Mesendoderm (in vitro differentiated cells): Measurements from ENCODE around the gene DCUN1D2.
"Not testable (repeated sequence)": the region's sequence is repeated elsewhere in the genome, so short reads cannot be mapped to it uniquely, and the experiment has no call there.

ENCODE experiments used
- DNase-seq: peaks from one replicate; pipeline ENCODE4 v3.0.0; 2013
- H2AK5ac ChIP-seq: 2 replicates; pipeline ENCODE4 v1.6.1; 2013; ENCODE audit warnings: low read length, inconsistent platforms
- H2BK120ac ChIP-seq: 2 replicates; pipeline ENCODE4 v1.6.1; 2013; ENCODE audit warnings: low read depth, mild to moderate bottlenecking, low read length, moderate library complexity, mixed read lengths
- H2BK15ac ChIP-seq: replicated peaks from 2 replicates; pipeline ENCODE4 v1.6.1; 2013; ENCODE audit warnings: low read depth, mild to moderate bottlenecking, moderate library complexity
- H2BK5ac ChIP-seq: 2 replicates; pipeline ENCODE4 v1.6.1; 2013; ENCODE audit warnings: low read length, inconsistent platforms
- H3K18ac ChIP-seq: 2 replicates; pipeline ENCODE4 v1.6.1; 2013; ENCODE audit warnings: mild to moderate bottlenecking, low read length, mixed read lengths
- H3K23ac ChIP-seq: one replicate; pipeline ENCODE4 v1.6.1; 2013; ENCODE audit warnings: low read length
- H3K27ac ChIP-seq: 2 replicates; pipeline ENCODE4 v1.5.1; 2013; ENCODE audit warnings: low read depth, mild to moderate bottlenecking, inconsistent platforms, low read length, moderate library complexity
- H3K27me3 ChIP-seq: 2 replicates; pipeline ENCODE4 v1.6.1; 2013; ENCODE audit warnings: low read length, control low read depth, mild to moderate bottlenecking, inconsistent platforms; ENCODE audit not compliant: insufficient read depth, poor library complexity
- H3K36me3 ChIP-seq: 2 replicates; pipeline ENCODE4 v1.6.1; 2013; ENCODE audit warnings: low read length, inconsistent platforms; ENCODE audit not compliant: control insufficient read depth, insufficient read depth
- H3K4ac ChIP-seq: one replicate; pipeline ENCODE4 v1.6.1; 2013; ENCODE audit warnings: low read depth, mild to moderate bottlenecking, low read length, moderate library complexity
- H3K4me1 ChIP-seq: 2 replicates; pipeline ENCODE4 v1.6.1; 2013; ENCODE audit warnings: low read depth, low read length, inconsistent platforms; ENCODE audit not compliant: control insufficient read depth
- H3K4me2 ChIP-seq: 2 replicates; pipeline ENCODE4 v1.6.1; 2013; ENCODE audit warnings: low read length
- H3K4me3 ChIP-seq: 2 replicates; pipeline ENCODE4 v1.5.1; 2013; ENCODE audit warnings: mild to moderate bottlenecking, low read length
- H3K56ac ChIP-seq: one replicate; pipeline ENCODE4 v1.6.1; 2013; ENCODE audit warnings: low read length
- H3K79me1 ChIP-seq: 2 replicates; pipeline ENCODE4 v1.6.1; 2013; ENCODE audit warnings: low read length, inconsistent platforms
- H3K79me2 ChIP-seq: 2 replicates; pipeline ENCODE4 v1.6.1; 2013; ENCODE audit warnings: mild to moderate bottlenecking, low read length; ENCODE audit not compliant: control insufficient read depth, insufficient read depth
- H3K9ac ChIP-seq: 2 replicates; pipeline ENCODE4 v1.6.1; 2013; ENCODE audit warnings: low read length, inconsistent platforms
- H4K5ac ChIP-seq: one replicate; pipeline ENCODE4 v1.6.1; 2013; ENCODE audit warnings: low read length
- H4K8ac ChIP-seq: one replicate; pipeline ENCODE4 v1.6.1; 2013; ENCODE audit warnings: low read depth, mild to moderate bottlenecking, control low read depth, low read length, moderate library complexity
- WGBS: extraction: QIAGEN DNeasy Blood & Tissue Kit; methylation state at CpG from one replicate; pipeline ENCODE4 v1.1.7; 2013; ENCODE audit warnings: low lambda C conversion rate, missing lambda C conversion rate; ENCODE audit not compliant: insufficient coverage; ENCODE audit errors: extremely low coverage; 5-methylcytosine and 5-hydroxymethylcytosine counted together

Gene DCUN1D2

GRCh38 chr13:113452942-113453901 lies 37.3 kb downstream of the DCUN1D2 start, which contains the start of gene ADPRHL1:
Gene ADPRHL1 (minus strand): TSS chr13:113453488. CDS start chr13:113453437, 51 bp downstream.
- H3K4ac ChIP-seq, result no peak within 1 kb of the TSS
- no peak within 1 kb of the TSS for H3K4me3 ChIP-seq
- no peak within 1 kb of the TSS for H2BK5ac ChIP-seq
- no peak for DNase-seq
- H3K4me2 ChIP-seq, result no peak within 1 kb of the TSS
- H3K23ac ChIP-seq, result no peak within 1 kb of the TSS
- H3K9ac ChIP-seq, result no peak within 1 kb of the TSS
- H4K8ac ChIP-seq, result no peak within 1 kb of the TSS
- WGBS, result no CpG with 5 or more reads among the region's 45 CpGs
- H3K56ac ChIP-seq, result no peak within 1 kb of the TSS
- no peak within 1 kb of the TSS for H2BK15ac ChIP-seq
- no peak within 1 kb of the TSS for H3K18ac ChIP-seq
- no peaks in the 10 kb centered on the region for H3K79me1 ChIP-seq
- no peaks in the 10 kb centered on the region for H3K79me2 ChIP-seq
- no peak within 1 kb of the TSS for H2BK120ac ChIP-seq
- H3K27me3 ChIP-seq, result no peaks in the 10 kb centered on the region
- no peak within 1 kb of the TSS for H4K5ac ChIP-seq
- H3K4me1 ChIP-seq, result no peaks in the 10 kb centered on the region
- peaks cover 10% of the 10 kb centered on the region for H3K36me3 ChIP-seq
- H3K27ac ChIP-seq, result no peak within 1 kb of the TSS
- H2AK5ac ChIP-seq, result no peak within 1 kb of the TSS

- H3K79me1 ChIP-seq, result no peaks in the 10 kb centered on the region
- no peak overlapping the region for H3K56ac ChIP-seq
- H3K4ac ChIP-seq, result no peak overlapping the region
- H2BK15ac ChIP-seq, result no peak overlapping the region
- no peaks in the 10 kb centered on the region for H3K4me1 ChIP-seq
- H3K23ac ChIP-seq, result no peak overlapping the region
- no peaks in the 10 kb centered on the region for H3K79me2 ChIP-seq
- no peak overlapping the region for H2BK5ac ChIP-seq
- no peak overlapping the region for H2BK120ac ChIP-seq
- H3K27me3 ChIP-seq, result no peaks in the 10 kb centered on the region
- no peak overlapping the region for H2AK5ac ChIP-seq
- H4K5ac ChIP-seq, result no peak overlapping the region
- H3K36me3 ChIP-seq, result peaks cover 8% of the 10 kb centered on the region
- H3K27ac ChIP-seq, result no peak overlapping the region
- H3K4me3 ChIP-seq, result no peak overlapping the region
- DNase-seq, result no peak
- H4K8ac ChIP-seq, result no peak overlapping the region
- H3K9ac ChIP-seq, result no peak overlapping the region
- no peak overlapping the region for H3K4me2 ChIP-seq
- no CpG with 5 or more reads among the region's 4 CpGs for WGBS
- H3K18ac ChIP-seq, result no peak overlapping the region
Measured at GRCh38 chr13:113452466-113452865, 38.0 kb downstream of the DCUN1D2 start.

GRCh38 chr13:113451951-113452421 lies 38.5 kb downstream of the DCUN1D2 start:
- Histone ChIP-seq H3K4me1 (no peaks in the 10 kb centered on the region), H2BK120ac (no peak overlapping the region), H4K8ac (no peak overlapping the region), H3K9ac (no peak overlapping the region), H3K4me2 (no peak overlapping the region), H3K18ac (no peak overlapping the region), H3K4ac (no peak overlapping the region), H3K56ac (no peak overlapping the region), H3K27ac (no peak overlapping the region), H3K4me3 (no peak overlapping the region), H3K23ac (no peak overlapping the region), H3K79me1 (no peaks in the 10 kb centered on the region), H3K36me3 (peaks cover 9% of the 10 kb centered on the region), H3K79me2 (no peaks in the 10 kb centered on the region), H2AK5ac (no peak overlapping the region), H2BK15ac (no peak overlapping the region), H4K5ac (no peak overlapping the region), H2BK5ac (no peak overlapping the region), H3K27me3 (no peaks in the 10 kb centered on the region)
- no CpG with 5 or more reads among the region's 24 CpGs for WGBS
- no peak for DNase-seq

GRCh38 chr13:113450861-113451620 lies 39.5 kb downstream of the DCUN1D2 start:
- not testable (repeated sequence) for H3K4me2 ChIP-seq, H3K27ac ChIP-seq
- no CpG with 5 or more reads among the region's 19 CpGs for WGBS

GRCh38 chr13:113450348-113450744 lies 40.2 kb downstream of the DCUN1D2 start:
- H3K4me3 ChIP-seq, H3K79me2 ChIP-seq, H3K18ac ChIP-seq, H4K5ac ChIP-seq, H3K4me2 ChIP-seq, H3K79me1 ChIP-seq, H3K36me3 ChIP-seq, H4K8ac ChIP-seq, H3K56ac ChIP-seq, H2BK120ac ChIP-seq, H3K4me1 ChIP-seq, H3K27ac ChIP-seq, DNase-seq, H2BK15ac ChIP-seq, H3K9ac ChIP-seq, H3K4ac ChIP-seq, H3K23ac ChIP-seq, H3K27me3 ChIP-seq, H2AK5ac ChIP-seq, H2BK5ac ChIP-seq: not testable (repeated sequence)
- no CpG with 5 or more reads among the region's 9 CpGs for WGBS

More at GRCh38 chr13:113450861-113451620, 39.5 kb downstream of the DCUN1D2 start:
- H3K4me1 ChIP-seq, H3K18ac ChIP-seq, H2BK5ac ChIP-seq, H4K5ac ChIP-seq, H3K4me3 ChIP-seq, H2BK120ac ChIP-seq, H3K4ac ChIP-seq, H4K8ac ChIP-seq, H3K79me1 ChIP-seq, H3K56ac ChIP-seq, H3K36me3 ChIP-seq, H3K23ac ChIP-seq, H3K9ac ChIP-seq, H3K79me2 ChIP-seq, H2AK5ac ChIP-seq, H3K27me3 ChIP-seq, H2BK15ac ChIP-seq: not testable (repeated sequence)
- DNase-seq, result peak; percentile 72
